ENCODE data around the gene KIZ. TPM values are rescaled to one million over a fixed set of nuclear protein-coding genes. Genes with fewer than 3 reads are reported as not detected.
A peak's percentile ranks its signal among the peaks of the same experiment; 100 is the strongest.

KIZ gene
- total RNA-seq, 1 donor from 2014 or later, result 25.9 TPM

- peaks cover 13% of the 10 kb centered on the region for H3K4me1 Mint-ChIP-seq (ENCODE audit: low read depth)
Observed at GRCh38 chr20:21099751-21100577, 25.9 kb upstream of the KIZ start.

DNA sequence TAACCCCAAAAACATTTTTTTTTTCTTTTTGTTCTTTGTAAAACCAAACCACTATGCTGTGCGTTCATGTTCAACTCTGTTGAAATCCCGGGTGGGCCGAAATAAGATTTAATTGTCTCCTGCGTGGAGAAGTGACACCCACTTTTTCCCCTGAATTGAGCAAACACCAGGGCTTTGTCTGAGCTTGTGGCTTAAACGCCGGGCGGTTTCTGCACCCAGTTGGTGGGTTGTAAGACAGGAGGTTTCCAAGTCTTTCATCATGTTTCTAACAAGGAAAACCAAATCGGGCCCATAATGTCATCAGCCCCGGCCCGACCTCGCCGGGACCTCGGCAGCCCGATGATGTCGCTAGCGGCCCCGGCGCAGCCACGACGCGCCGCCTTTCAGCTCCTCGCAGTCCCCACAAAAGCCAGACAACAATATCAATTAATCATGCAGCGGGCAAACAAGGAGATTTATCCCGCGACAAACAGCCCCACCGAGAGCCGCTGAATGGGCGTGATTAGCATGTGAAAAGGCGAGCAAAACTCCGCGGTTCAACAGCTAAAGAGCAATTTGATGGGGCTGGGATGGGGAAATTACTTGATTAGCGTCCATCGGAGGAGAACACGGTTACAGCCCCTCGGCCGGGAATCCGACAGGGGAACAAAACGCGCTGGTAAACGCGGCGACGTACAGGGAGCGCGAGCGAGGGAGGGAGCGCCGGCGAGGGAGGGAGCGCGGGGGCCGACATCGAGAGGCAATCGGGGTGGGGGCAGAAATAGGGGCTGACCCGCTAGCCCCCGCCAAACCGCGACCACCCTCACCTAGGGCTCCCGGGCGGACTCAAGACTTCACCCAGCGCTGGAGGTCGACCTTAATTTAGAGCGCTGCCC lies 25.1 kb upstream of the KIZ start:
- Mint-ChIP-seq H3K27me3 (peaks cover 94% of the 10 kb centered on the region), H3K4me1 (ENCODE audit: low read depth) (peaks cover 13% of the 10 kb centered on the region), H3K36me3 (ENCODE audit: insufficient read depth) (no peaks in the 10 kb centered on the region), H3K27ac (peak overlapping the region; percentile 80), H3K4me3 (ENCODE audit: low read depth) (peak overlapping the region; percentile 72), H3K9me3 (ENCODE audit: low read depth) (no peaks in the 10 kb centered on the region)
- no peak for TF ChIP-seq CTCF (IDR thresholded peaks at IDR 0.05; ENCODE audit: unreplicated experiment)
- peak; percentile 11 for DNase-seq (ENCODE audit: low spot score, unreplicated experiment)

More at GRCh38 chr20:21099751-21100577, 25.9 kb upstream of the KIZ start:
- Mint-ChIP-seq H3K36me3 (ENCODE audit: insufficient read depth) (no peaks in the 10 kb centered on the region), H3K4me3 (ENCODE audit: low read depth) (peak overlapping the region; percentile 72), H3K27me3 (peaks cover 96% of the 10 kb centered on the region), H3K9me3 (ENCODE audit: low read depth) (no peaks in the 10 kb centered on the region), H3K27ac (peak overlapping the region; percentile 80)
- DNase-seq (ENCODE audit: low spot score, unreplicated experiment), result no peak
- no peak for TF ChIP-seq CTCF (IDR thresholded peaks at IDR 0.05; ENCODE audit: unreplicated experiment)

DNA sequence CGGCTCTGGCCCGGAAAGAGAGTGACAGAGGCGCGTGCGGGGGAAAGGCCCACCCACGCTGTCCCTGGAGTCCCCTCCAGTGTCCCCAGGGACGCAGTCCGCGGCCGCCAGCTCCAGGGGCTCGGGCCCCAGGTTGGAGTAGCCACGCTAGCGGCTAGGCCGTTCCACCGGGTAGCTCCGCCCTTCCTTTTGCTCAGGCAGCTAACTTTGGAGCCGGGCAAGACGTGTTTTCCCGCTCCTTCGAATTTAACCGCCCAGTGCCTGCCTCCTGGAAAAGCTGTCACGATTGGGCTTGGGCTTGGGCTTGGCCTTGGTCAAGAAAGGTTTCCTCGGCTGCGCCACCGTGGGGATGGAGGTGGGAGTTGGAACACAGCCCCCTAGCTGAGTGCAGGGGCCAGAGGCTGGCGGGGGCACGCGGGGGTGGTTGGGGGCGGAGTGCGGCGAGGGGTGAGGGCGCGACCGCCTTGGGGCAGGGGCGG lies 24.4 kb upstream of the KIZ start:
- Mint-ChIP-seq H3K36me3 (ENCODE audit: insufficient read depth) (no peaks in the 10 kb centered on the region), H3K9me3 (ENCODE audit: low read depth) (no peaks in the 10 kb centered on the region), H3K27ac (no peak overlapping the region), H3K4me3 (ENCODE audit: low read depth) (peak overlapping the region; percentile 26), H3K27me3 (peaks cover 94% of the 10 kb centered on the region), H3K4me1 (ENCODE audit: low read depth) (peaks cover 14% of the 10 kb centered on the region)
- TF ChIP-seq CTCF (IDR thresholded peaks at IDR 0.05; ENCODE audit: unreplicated experiment), result no peak
- DNase-seq (ENCODE audit: low spot score, unreplicated experiment), result peak; percentile 18

DNA sequence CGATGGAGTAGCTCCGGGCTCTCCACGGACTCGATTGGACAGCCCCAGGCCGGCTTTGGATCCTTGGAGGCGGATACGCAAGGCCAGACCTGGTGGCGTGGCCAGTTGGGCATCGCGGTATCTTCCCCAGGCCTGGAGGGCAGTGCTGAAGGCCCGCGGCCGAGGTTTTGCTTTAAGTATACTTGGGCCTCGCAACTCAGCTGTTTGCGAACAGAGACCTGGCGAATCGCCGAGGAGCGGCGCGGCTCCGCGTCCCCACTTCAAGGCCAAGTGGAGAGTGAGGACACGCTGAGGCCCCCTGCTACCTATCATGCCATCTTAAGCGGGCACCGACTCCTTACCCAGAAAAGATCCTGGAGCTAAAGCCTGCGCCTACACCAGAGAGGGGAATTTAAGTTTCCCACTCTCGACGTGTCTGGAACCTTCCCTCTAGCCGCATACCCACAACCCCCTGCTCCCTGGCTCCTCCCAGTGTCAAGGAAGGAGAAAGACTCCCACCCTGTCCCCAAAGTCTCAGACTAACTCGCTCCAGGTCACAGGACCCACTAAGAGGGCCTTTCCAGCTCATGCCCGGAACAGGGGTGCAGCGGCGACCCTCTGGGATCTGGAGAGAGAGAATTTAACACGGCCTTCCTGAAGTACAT lies 23.8 kb upstream of the KIZ start:
- TF ChIP-seq CTCF (IDR thresholded peaks at IDR 0.05; ENCODE audit: unreplicated experiment), result no peak
- Mint-ChIP-seq H3K27ac (peak overlapping the region; percentile 45), H3K4me3 (ENCODE audit: low read depth) (peak overlapping the region; percentile 58), H3K27me3 (peaks cover 94% of the 10 kb centered on the region), H3K4me1 (ENCODE audit: low read depth) (peaks cover 14% of the 10 kb centered on the region), H3K36me3 (ENCODE audit: insufficient read depth) (no peaks in the 10 kb centered on the region), H3K9me3 (ENCODE audit: low read depth) (no peaks in the 10 kb centered on the region)
- DNase-seq (ENCODE audit: low spot score, unreplicated experiment), result peak; percentile 12
